Astrocyte (in vitro differentiated cells and primary cell): ENCODE measurements around the gene GNA15.

ENCODE experiments used
- CTCF ChIP-seq: IDR thresholded peaks from 2 replicates; pipeline ENCODE4 v1.5.1; 2011; ENCODE audit warnings: low read depth, mild to moderate bottlenecking, inconsistent platforms, low read length, moderate library complexity; ENCODE audit not compliant: insufficient read depth
- EZH2 ChIP-seq: IDR thresholded peaks from 2 replicates; pipeline ENCODE4 v1.6.1; 2012; ENCODE audit warnings: mild to moderate bottlenecking, low read length, inconsistent platforms; ENCODE audit not compliant: insufficient read depth

GRCh38 chr19:3106509-3107141, 29.2 kb upstream of the GNA15 start:
- no peak for TF ChIP-seq CTCF
- TF ChIP-seq EZH2: no peak
